Suprapubic skin (tissue), 4 donors: ENCODE measurements around the gene PRMT1. TPM values are rescaled to one million over a fixed set of nuclear protein-coding genes. Genes with fewer than 3 reads are reported as not detected.

Experiments
- DNase-seq, 2 donors: peaks; one replicate each; pipeline ENCODE4 v3.0.0-alpha.2; 2019; ENCODE audit warnings: low spot score in 2 of 2
- H3K27ac ChIP-seq: fragments of 200-600 bp; sonication (generic); one replicate; pipeline ENCODE4 v1.5.1; 2019
- H3K27me3 ChIP-seq: fragments of 200-600 bp; sonication (generic); one replicate; pipeline ENCODE4 v1.5.1; 2019
- H3K36me3 ChIP-seq: fragments of 200-600 bp; sonication (generic); one replicate; pipeline ENCODE4 v1.5.1; 2019
- H3K4me1 ChIP-seq: fragments of 200-600 bp; sonication (generic); one replicate; pipeline ENCODE4 v1.5.1; 2019
- H3K4me3 ChIP-seq: fragments of 200-600 bp; sonication (generic); one replicate; pipeline ENCODE4 v1.5.1; 2019; ENCODE audit warnings: mild to moderate bottlenecking
- H3K9me3 ChIP-seq: fragments of 200-600 bp; sonication (generic); one replicate; pipeline ENCODE4 v1.5.1; 2019
- EP300 ChIP-seq: sonication (generic); formaldehyde crosslinking; IDR thresholded peaks from one replicate; pipeline ENCODE4 v1.6.1; 2017; ENCODE audit warnings: antibody characterized with exemption
- POLR2A ChIP-seq, 2 donors: fragments of 450-650 bp; IDR thresholded peaks; one replicate each; pipeline ENCODE4 v1.6.1; 2017; ENCODE audit warnings: antibody characterized with exemption in 2 of 2, mild to moderate bottlenecking in 2 of 2, moderate library complexity in 2 of 2
- POLR2AphosphoS5 ChIP-seq, 3 donors: sonication (generic); formaldehyde crosslinking; IDR thresholded peaks; one replicate each; pipeline ENCODE4 v1.6.1; 2017; ENCODE audit warnings: antibody characterized with exemption in 3 of 3
- WGBS: methylation state at CpG from one replicate; pipeline ENCODE4 v1.1.5; 2018; 5-methylcytosine and 5-hydroxymethylcytosine counted together
- total RNA-seq, 4 donors: library from RNA; depleted of rRNA; stranded (reverse); fragments of >200 nt; gene quantifications; one replicate each; pipeline ENCODE4 v1.1.0, GENCODE V29; 2016
- TF ChIP-seq, protein P1 (sequence below), 2 donors: fragments of 200-600 bp in 1 of 2; fragments of 450-650 bp in 1 of 2; sonication (generic) in 1 of 2; IDR thresholded peaks; one replicate each; pipeline ENCODE4 v1.5.1; 2016 to 2019; ENCODE audit warnings: antibody characterized with exemption in 2 of 2, mild to moderate bottlenecking in 1 of 2, moderate library complexity in 1 of 2

The PRMT1 gene
- total RNA-seq, 4 donors from 2014 or later = 101 to 142 (median 112) TPM

GRCh38 chr19:49677901-49678674 is 1.0 kb downstream of the PRMT1 start:
- Histone ChIP-seq H3K4me1 (peaks cover 42% of the 10 kb centered on the region), H3K27ac (peak overlapping the region; percentile 95), H3K36me3 (peaks cover 17% of the 10 kb centered on the region), H3K27me3 (no peaks in the 10 kb centered on the region), H3K4me3 (peak overlapping the region; percentile 96), H3K9me3 (no peaks in the 10 kb centered on the region)
- TF ChIP-seq, protein P1, sequence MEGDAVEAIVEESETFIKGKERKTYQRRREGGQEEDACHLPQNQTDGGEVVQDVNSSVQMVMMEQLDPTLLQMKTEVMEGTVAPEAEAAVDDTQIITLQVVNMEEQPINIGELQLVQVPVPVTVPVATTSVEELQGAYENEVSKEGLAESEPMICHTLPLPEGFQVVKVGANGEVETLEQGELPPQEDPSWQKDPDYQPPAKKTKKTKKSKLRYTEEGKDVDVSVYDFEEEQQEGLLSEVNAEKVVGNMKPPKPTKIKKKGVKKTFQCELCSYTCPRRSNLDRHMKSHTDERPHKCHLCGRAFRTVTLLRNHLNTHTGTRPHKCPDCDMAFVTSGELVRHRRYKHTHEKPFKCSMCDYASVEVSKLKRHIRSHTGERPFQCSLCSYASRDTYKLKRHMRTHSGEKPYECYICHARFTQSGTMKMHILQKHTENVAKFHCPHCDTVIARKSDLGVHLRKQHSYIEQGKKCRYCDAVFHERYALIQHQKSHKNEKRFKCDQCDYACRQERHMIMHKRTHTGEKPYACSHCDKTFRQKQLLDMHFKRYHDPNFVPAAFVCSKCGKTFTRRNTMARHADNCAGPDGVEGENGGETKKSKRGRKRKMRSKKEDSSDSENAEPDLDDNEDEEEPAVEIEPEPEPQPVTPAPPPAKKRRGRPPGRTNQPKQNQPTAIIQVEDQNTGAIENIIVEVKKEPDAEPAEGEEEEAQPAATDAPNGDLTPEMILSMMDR (IDR thresholded peaks at IDR 0.05) = peak; percentile 46 to 51
- TF ChIP-seq POLR2A (IDR thresholded peaks at IDR 0.05) (no peak), EP300 (no peak), POLR2AphosphoS5 (IDR thresholded peaks at IDR 0.05) (no peak)
- DNase-seq = peak in 1 of 2 donors; percentile 90
- WGBS = 2% methylated on average over 18 of the region's 21 CpGs

DNA sequence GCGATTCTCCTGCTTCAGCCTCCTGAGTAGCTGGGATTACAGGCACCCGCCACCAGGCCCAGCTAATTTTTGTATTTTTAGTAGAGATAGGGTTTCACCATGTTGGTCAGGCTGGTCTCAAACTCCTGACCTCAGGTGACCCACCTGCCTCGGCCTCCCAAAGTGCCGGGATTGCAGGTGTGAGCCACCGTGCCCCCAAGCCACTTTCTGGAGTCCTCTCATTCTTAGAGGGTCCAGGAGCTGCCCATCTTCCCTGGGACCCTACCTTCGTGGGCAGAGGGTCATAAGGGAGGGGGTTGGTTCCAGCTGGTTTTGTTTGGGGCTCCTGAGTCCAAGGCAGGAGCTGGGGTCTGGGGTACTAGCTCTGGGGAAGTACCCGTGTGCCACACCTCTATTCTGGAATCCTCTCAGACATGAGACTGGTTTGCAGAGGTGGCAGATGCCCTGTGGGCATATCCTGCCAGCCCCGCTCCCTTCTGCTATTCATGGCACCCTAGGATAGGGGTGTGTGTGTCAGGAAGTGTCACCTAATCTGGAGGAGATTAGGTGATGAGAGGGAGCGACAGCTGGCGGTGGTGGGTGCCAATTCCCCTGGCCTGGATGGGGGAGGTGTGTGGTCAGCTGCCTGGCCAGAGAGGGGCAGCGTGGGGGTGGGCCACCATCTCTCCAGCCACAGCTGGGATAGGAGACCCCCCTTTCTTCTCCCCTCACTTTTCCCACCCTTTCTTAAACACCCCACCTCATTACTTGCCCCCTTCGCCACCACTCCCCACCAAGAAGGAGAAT is 2.1 kb downstream of the PRMT1 start:
- WGBS = 56% methylated on average over 12 of the region's 12 CpGs
- peaks cover 27% of the 10 kb centered on the region for H3K36me3 ChIP-seq
- no peak overlapping the region for H3K27ac ChIP-seq
- peaks cover 42% of the 10 kb centered on the region for H3K4me1 ChIP-seq
- no peak for DNase-seq
- H3K4me3 ChIP-seq = no peak overlapping the region
- no peaks in the 10 kb centered on the region for H3K27me3 ChIP-seq
- H3K9me3 ChIP-seq = no peaks in the 10 kb centered on the region
- TF ChIP-seq POLR2AphosphoS5 (IDR thresholded peaks at IDR 0.05) (no peak), EP300 (no peak)

GRCh38 chr19:49679771-49680413 is 2.8 kb downstream of the PRMT1 start:
- H3K9me3 ChIP-seq = no peaks in the 10 kb centered on the region
- peak overlapping the region; percentile 24 for H3K4me3 ChIP-seq
- 60% methylated on average over 10 of the region's 10 CpGs for WGBS
- no peak overlapping the region for H3K27ac ChIP-seq
- no peak for DNase-seq
- peaks cover 42% of the 10 kb centered on the region for H3K4me1 ChIP-seq
- TF ChIP-seq POLR2AphosphoS5 (IDR thresholded peaks at IDR 0.05) = no peak
- no peak for TF ChIP-seq EP300
- TF ChIP-seq, protein P1 (IDR thresholded peaks at IDR 0.05) = no peak
- no peak for TF ChIP-seq POLR2A (IDR thresholded peaks at IDR 0.05)
- H3K36me3 ChIP-seq = peaks cover 34% of the 10 kb centered on the region
- no peaks in the 10 kb centered on the region for H3K27me3 ChIP-seq

DNA sequence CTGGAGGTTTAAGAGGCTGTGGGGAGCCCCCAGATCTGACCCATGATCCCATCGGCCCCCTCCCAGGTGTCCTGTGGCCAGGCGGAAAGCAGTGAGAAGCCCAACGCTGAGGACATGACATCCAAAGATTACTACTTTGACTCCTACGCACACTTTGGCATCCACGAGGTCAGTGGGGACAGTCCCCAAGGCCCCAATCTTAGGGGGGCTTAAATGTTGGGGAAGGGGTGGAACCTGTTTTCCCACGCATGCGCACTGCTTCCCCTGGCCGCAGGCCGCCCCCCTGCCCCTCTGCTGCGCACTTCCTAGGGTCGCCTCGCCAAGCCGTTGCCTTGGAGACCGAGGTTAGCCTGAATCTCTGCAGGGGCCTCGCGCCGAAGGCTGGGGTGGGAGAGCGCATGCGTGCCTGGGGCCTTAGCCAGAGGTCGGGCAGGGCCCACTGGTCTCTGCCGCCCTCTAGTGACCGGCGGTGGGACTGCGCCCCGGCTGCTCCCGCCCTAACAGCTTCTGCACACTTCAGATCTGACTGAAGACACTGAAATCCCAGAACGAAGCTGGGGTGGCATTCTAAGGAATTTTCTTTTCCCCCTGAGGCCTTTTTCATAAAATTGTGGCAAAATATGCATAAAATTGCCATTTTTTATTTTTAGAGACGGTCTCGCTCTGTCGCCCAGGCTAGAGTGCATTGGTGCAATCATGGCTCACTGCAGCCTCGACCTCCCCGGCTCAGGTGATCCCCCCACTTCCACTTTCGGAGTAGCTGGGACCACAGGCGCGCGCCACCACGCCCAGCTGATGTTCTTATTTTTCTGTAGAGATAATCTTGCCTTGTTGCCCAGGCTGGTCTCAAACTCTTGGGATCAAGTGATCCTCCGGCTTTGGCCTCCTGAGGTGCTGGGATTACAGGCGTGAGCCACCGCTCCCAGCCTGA is 3.6 kb downstream of the PRMT1 start:
- Histone ChIP-seq H3K27ac (peak overlapping the region; percentile 29), H3K4me3 (peak overlapping the region; percentile 24), H3K4me1 (peaks cover 42% of the 10 kb centered on the region)

More for the DNA sequence above, 3.6 kb downstream of the PRMT1 start:
- WGBS = 42% methylated on average over 31 of the region's 40 CpGs
- DNase-seq = peak; percentile 92 to 94
- no peak for TF ChIP-seq POLR2AphosphoS5 (IDR thresholded peaks at IDR 0.05)
- TF ChIP-seq, protein P1 (IDR thresholded peaks at IDR 0.05) = peak; percentile 96 to 100
- H3K9me3 ChIP-seq = no peaks in the 10 kb centered on the region
- no peaks in the 10 kb centered on the region for H3K27me3 ChIP-seq
- H3K36me3 ChIP-seq = peaks cover 41% of the 10 kb centered on the region
